H9 (cell line): ENCODE measurements around the gene ARL14EPL. TPM values are rescaled to one million over a fixed set of nuclear protein-coding genes. Genes with fewer than 3 reads are reported as not detected.

Experiments used
- DNase-seq: peaks from one replicate; pipeline ENCODE4 v3.0.0-alpha.2; 2017
- H2AFZ ChIP-seq: one replicate; pipeline ENCODE4 v1.6.1; 2013; ENCODE audit warnings: mild to moderate bottlenecking, low read length, control low read depth, moderate library complexity
- H2AK5ac ChIP-seq: 2 replicates; pipeline ENCODE4 v1.6.1; 2013; ENCODE audit warnings: low read length, control low read depth, mixed read lengths; ENCODE audit not compliant: insufficient read length
- H2BK120ac ChIP-seq: one replicate; pipeline ENCODE4 v1.6.1; 2013; ENCODE audit warnings: low read depth, mild to moderate bottlenecking, low read length, control low read depth, inconsistent platforms; ENCODE audit not compliant: poor library complexity, severe bottlenecking
- H2BK12ac ChIP-seq: 2 replicates; pipeline ENCODE4 v1.6.1; 2013; ENCODE audit warnings: low read length, control low read depth, mixed read lengths, low read depth; ENCODE audit not compliant: insufficient read length
- H2BK15ac ChIP-seq: 2 replicates; pipeline ENCODE4 v1.6.1; 2013; ENCODE audit warnings: low read depth, low read length, control low read depth
- H2BK20ac ChIP-seq: one replicate; pipeline ENCODE4 v1.6.1; 2013; ENCODE audit warnings: low read depth, mild to moderate bottlenecking, low read length, control low read depth, inconsistent platforms; ENCODE audit not compliant: poor library complexity, severe bottlenecking
- H2BK5ac ChIP-seq: 2 replicates; pipeline ENCODE4 v1.6.1; 2013; ENCODE audit warnings: low read length, control low read depth, mixed read lengths; ENCODE audit not compliant: insufficient read length
- H3K14ac ChIP-seq: 2 replicates; pipeline ENCODE4 v1.6.1; 2013; ENCODE audit warnings: low read length, control low read depth; ENCODE audit not compliant: insufficient read depth
- H3K18ac ChIP-seq: 2 replicates; pipeline ENCODE4 v1.6.1; 2013; ENCODE audit warnings: low read depth, mild to moderate bottlenecking, mixed read lengths, low read length, control low read depth; ENCODE audit not compliant: insufficient read length
- H3K23ac ChIP-seq: 2 replicates; pipeline ENCODE4 v1.6.1; 2013; ENCODE audit warnings: low read length, control low read depth, mixed read lengths, low read depth; ENCODE audit not compliant: insufficient read length
- H3K23me2 ChIP-seq: 2 replicates; pipeline ENCODE4 v1.6.1; 2013; ENCODE audit warnings: low read depth, mild to moderate bottlenecking, mixed read lengths, low read length, control low read depth; ENCODE audit not compliant: insufficient read length, poor library complexity, severe bottlenecking
- H3K27ac ChIP-seq: 2 replicates; pipeline ENCODE4 v1.5.1; 2013; ENCODE audit warnings: low read length, control low read depth, mixed read lengths, low read depth; ENCODE audit not compliant: insufficient read length
- H3K27me3 ChIP-seq: 2 replicates; pipeline ENCODE4 v1.6.1; 2013; ENCODE audit warnings: low read length, control low read depth, inconsistent platforms; ENCODE audit not compliant: insufficient read depth
- H3K4ac ChIP-seq: 2 replicates; pipeline ENCODE4 v1.6.1; 2013; ENCODE audit warnings: low read depth, mild to moderate bottlenecking, control low read depth, inconsistent platforms, low read length, moderate library complexity
- H3K4me1 ChIP-seq: 2 replicates; pipeline ENCODE4 v1.6.1; 2013; ENCODE audit warnings: low read length, control low read depth, inconsistent platforms; ENCODE audit not compliant: insufficient read depth
- H3K4me2 ChIP-seq: 2 replicates; pipeline ENCODE4 v1.6.1; 2013; ENCODE audit warnings: low read length, control low read depth, mixed read lengths; ENCODE audit not compliant: insufficient read length, insufficient read depth
- H3K56ac ChIP-seq: 2 replicates; pipeline ENCODE4 v1.6.1; 2013; ENCODE audit warnings: low read depth, mild to moderate bottlenecking, mixed read lengths, low read length, control low read depth; ENCODE audit not compliant: insufficient read length
- H3K79me1 ChIP-seq: 2 replicates; pipeline ENCODE4 v1.6.1; 2013; ENCODE audit warnings: low read depth, mild to moderate bottlenecking, moderate library complexity, low read length, control low read depth, inconsistent platforms; ENCODE audit not compliant: insufficient read depth, poor library complexity, severe bottlenecking
- H3K79me2 ChIP-seq: 2 replicates; pipeline ENCODE4 v1.6.1; 2013; ENCODE audit warnings: low read length, control low read depth, inconsistent platforms; ENCODE audit not compliant: insufficient read depth
- H3K9ac ChIP-seq: 2 replicates; pipeline ENCODE4 v1.6.1; 2013; ENCODE audit warnings: low read length, control low read depth, mixed read lengths; ENCODE audit not compliant: insufficient read length; ENCODE audit errors: extremely low read depth
- H3K9me3 ChIP-seq: one replicate; pipeline ENCODE4 v1.6.1; 2013; ENCODE audit warnings: low read depth, low read length, inconsistent platforms; ENCODE audit not compliant: control insufficient read depth
- H3T11ph ChIP-seq: one replicate; pipeline ENCODE4 v1.6.1; 2013; ENCODE audit warnings: mild to moderate bottlenecking, low read length, control low read depth, inconsistent platforms
- H4K20me1 ChIP-seq: one replicate; pipeline ENCODE4 v1.6.1; 2013; ENCODE audit not compliant: control insufficient read depth, insufficient read length, insufficient read depth
- H4K5ac ChIP-seq: 2 replicates; pipeline ENCODE4 v1.6.1; 2013; ENCODE audit warnings: low read depth, mild to moderate bottlenecking, mixed read lengths, low read length, control low read depth; ENCODE audit not compliant: insufficient read length
- H4K8ac ChIP-seq: replicated peaks from 2 replicates; pipeline ENCODE4 v1.6.1; 2013; ENCODE audit warnings: low read length, control low read depth, mixed read lengths, low read depth; ENCODE audit not compliant: insufficient read length
- H4K91ac ChIP-seq: 2 replicates; pipeline ENCODE4 v1.6.1; 2013; ENCODE audit warnings: low read depth, mild to moderate bottlenecking, moderate library complexity, mixed read lengths, low read length, control low read depth; ENCODE audit not compliant: insufficient read length
- H3K27ac Mint-ChIP-seq, 3 experiments: 2 replicates in 2 of 3; 3 replicates in 1 of 3; pipeline ENCODE4 v1.8.0; 2020 to 2021; ENCODE audit warnings: mixed read lengths in 3 of 3, mild to moderate bottlenecking in 1 of 3, moderate library complexity in 1 of 3
- H3K27me3 Mint-ChIP-seq: 2 replicates; pipeline ENCODE4 v1.8.0; 2021; ENCODE audit warnings: low read depth, mild to moderate bottlenecking, moderate library complexity, mixed read lengths
- H3K36me3 Mint-ChIP-seq, 3 experiments: 2 replicates in 2 of 3; 3 replicates in 1 of 3; pipeline ENCODE4 v1.8.0; 2020 to 2021; ENCODE audit warnings: low read depth in 3 of 3, mixed read lengths in 3 of 3; ENCODE audit not compliant: insufficient read depth in 1 of 3
- H3K4me1 Mint-ChIP-seq, 2 experiments: 2 replicates each; pipeline ENCODE4 v1.8.0; 2020; ENCODE audit warnings: mixed read lengths in 2 of 2
- H3K4me3 Mint-ChIP-seq, 2 experiments: 2 replicates in 1 of 2; 3 replicates in 1 of 2; pipeline ENCODE4 v1.8.0; 2020 to 2021; ENCODE audit warnings: mild to moderate bottlenecking in 2 of 2, mixed read lengths in 2 of 2, moderate library complexity in 1 of 2
- H3K9me3 Mint-ChIP-seq, 2 experiments: 2 replicates in 1 of 2; 3 replicates in 1 of 2; pipeline ENCODE4 v1.8.0; 2020; ENCODE audit warnings: mild to moderate bottlenecking in 2 of 2, mixed read lengths in 2 of 2, moderate library complexity in 1 of 2
- WGBS: extraction: QIAGEN DNeasy Blood & Tissue Kit; methylation state at CpG from one replicate; pipeline ENCODE4 v1.1.7; 2013; ENCODE audit warnings: missing lambda C conversion rate, low lambda C conversion rate, mixed read lengths; ENCODE audit not compliant: insufficient read length; ENCODE audit errors: extremely low coverage; 5-methylcytosine and 5-hydroxymethylcytosine counted together
- total RNA-seq: library from RNA; stranded (reverse); gene quantifications from 2 replicates; pipeline ENCODE4 v1.2.1, GENCODE V29; 2021
- TF ChIP-seq, protein P1 (sequence below): fragments of 200-600 bp; sonication (generic); conservative IDR thresholded peaks from 3 replicates; pipeline ENCODE4 v1.8.0; 2021; ENCODE audit warnings: antibody characterized with exemption, mild to moderate bottlenecking

The ARL14EPL gene
- total RNA-seq, 1 experiment from 2014 or later: not detected

DNA sequence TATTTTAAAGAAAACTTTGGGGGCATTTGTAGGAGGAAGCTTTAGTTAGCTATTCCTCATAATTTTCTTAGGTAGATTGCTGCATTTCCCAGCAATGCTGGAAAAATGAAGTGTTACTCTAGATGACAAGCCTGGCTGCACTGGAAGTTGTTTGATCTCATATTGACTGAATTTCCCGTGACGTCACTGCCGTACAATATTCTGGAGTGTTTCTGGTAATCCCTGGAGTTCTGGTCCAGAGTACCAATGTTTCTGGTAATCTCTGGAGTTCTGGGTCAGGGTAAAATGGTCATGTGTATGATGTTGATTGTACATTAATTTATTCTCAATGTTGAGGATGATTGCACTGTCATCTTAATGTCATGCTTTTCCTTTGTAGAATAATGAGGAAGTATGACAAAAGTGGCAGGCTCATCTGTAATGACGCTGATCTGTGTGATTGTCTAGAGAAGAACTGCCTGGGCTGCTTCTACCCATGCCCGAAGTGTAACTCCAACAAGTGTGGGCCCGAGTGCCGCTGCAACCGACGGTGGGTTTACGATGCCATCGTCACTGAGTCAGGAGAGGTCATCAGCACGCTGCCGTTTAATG, 26.2 kb downstream of the ARL14EPL start:
- no peaks in the 10 kb centered on the region for H3K9me3 Mint-ChIP-seq
- Histone ChIP-seq H3K23me2 (no peaks in the 10 kb centered on the region), H3K79me2 (no peaks in the 10 kb centered on the region), H3K56ac (no peak overlapping the region), H2BK20ac (no peak overlapping the region), H3K4me1 (no peaks in the 10 kb centered on the region), H3T11ph (no peak overlapping the region), H3K79me1 (no peaks in the 10 kb centered on the region), H2AFZ (no peak overlapping the region), H3K4me2 (no peak overlapping the region), H3K23ac (no peak overlapping the region), H4K5ac (no peak overlapping the region), H3K27me3 (no peaks in the 10 kb centered on the region), H4K8ac (no peak overlapping the region), H3K4ac (no peak overlapping the region), H2BK12ac (no peak overlapping the region), H2BK120ac (no peak overlapping the region), H4K20me1 (no peaks in the 10 kb centered on the region), H3K14ac (no peak overlapping the region), H3K27ac (no peak overlapping the region), H3K9ac (no peak overlapping the region), H4K91ac (no peak overlapping the region), H2BK15ac (no peak overlapping the region), H3K9me3 (no peaks in the 10 kb centered on the region), H3K18ac (no peak overlapping the region), H2BK5ac (no peak overlapping the region), H2AK5ac (no peak overlapping the region)
- H3K27me3 Mint-ChIP-seq: no peaks in the 10 kb centered on the region
- H3K4me3 Mint-ChIP-seq: no peak overlapping the region
- no peaks in the 10 kb centered on the region for H3K36me3 Mint-ChIP-seq
- peaks cover 3 to 6% of the 10 kb centered on the region in 2 experiments; a peak in 3 of 4 replicates for H3K4me1 Mint-ChIP-seq
- no CpG with 5 or more reads among the region's 13 CpGs for WGBS
- DNase-seq: no peak
- TF ChIP-seq, protein P1, sequence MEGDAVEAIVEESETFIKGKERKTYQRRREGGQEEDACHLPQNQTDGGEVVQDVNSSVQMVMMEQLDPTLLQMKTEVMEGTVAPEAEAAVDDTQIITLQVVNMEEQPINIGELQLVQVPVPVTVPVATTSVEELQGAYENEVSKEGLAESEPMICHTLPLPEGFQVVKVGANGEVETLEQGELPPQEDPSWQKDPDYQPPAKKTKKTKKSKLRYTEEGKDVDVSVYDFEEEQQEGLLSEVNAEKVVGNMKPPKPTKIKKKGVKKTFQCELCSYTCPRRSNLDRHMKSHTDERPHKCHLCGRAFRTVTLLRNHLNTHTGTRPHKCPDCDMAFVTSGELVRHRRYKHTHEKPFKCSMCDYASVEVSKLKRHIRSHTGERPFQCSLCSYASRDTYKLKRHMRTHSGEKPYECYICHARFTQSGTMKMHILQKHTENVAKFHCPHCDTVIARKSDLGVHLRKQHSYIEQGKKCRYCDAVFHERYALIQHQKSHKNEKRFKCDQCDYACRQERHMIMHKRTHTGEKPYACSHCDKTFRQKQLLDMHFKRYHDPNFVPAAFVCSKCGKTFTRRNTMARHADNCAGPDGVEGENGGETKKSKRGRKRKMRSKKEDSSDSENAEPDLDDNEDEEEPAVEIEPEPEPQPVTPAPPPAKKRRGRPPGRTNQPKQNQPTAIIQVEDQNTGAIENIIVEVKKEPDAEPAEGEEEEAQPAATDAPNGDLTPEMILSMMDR: no peak
- H3K27ac Mint-ChIP-seq: no peak overlapping the region
